Measurements from ENCODE around the gene CARS1. TPM values are rescaled to one million over a fixed set of nuclear protein-coding genes. Genes with fewer than 3 reads are reported as not detected.

Gene CARS1
- total and polyA plus RNA-seq, 9 of the 15 experiments (the other 6 are each of a cell fraction or from before 2014, with no cell fraction given), result 14.4 to 106 (median 73.6) TPM

- TF ChIP-seq, protein P1, sequence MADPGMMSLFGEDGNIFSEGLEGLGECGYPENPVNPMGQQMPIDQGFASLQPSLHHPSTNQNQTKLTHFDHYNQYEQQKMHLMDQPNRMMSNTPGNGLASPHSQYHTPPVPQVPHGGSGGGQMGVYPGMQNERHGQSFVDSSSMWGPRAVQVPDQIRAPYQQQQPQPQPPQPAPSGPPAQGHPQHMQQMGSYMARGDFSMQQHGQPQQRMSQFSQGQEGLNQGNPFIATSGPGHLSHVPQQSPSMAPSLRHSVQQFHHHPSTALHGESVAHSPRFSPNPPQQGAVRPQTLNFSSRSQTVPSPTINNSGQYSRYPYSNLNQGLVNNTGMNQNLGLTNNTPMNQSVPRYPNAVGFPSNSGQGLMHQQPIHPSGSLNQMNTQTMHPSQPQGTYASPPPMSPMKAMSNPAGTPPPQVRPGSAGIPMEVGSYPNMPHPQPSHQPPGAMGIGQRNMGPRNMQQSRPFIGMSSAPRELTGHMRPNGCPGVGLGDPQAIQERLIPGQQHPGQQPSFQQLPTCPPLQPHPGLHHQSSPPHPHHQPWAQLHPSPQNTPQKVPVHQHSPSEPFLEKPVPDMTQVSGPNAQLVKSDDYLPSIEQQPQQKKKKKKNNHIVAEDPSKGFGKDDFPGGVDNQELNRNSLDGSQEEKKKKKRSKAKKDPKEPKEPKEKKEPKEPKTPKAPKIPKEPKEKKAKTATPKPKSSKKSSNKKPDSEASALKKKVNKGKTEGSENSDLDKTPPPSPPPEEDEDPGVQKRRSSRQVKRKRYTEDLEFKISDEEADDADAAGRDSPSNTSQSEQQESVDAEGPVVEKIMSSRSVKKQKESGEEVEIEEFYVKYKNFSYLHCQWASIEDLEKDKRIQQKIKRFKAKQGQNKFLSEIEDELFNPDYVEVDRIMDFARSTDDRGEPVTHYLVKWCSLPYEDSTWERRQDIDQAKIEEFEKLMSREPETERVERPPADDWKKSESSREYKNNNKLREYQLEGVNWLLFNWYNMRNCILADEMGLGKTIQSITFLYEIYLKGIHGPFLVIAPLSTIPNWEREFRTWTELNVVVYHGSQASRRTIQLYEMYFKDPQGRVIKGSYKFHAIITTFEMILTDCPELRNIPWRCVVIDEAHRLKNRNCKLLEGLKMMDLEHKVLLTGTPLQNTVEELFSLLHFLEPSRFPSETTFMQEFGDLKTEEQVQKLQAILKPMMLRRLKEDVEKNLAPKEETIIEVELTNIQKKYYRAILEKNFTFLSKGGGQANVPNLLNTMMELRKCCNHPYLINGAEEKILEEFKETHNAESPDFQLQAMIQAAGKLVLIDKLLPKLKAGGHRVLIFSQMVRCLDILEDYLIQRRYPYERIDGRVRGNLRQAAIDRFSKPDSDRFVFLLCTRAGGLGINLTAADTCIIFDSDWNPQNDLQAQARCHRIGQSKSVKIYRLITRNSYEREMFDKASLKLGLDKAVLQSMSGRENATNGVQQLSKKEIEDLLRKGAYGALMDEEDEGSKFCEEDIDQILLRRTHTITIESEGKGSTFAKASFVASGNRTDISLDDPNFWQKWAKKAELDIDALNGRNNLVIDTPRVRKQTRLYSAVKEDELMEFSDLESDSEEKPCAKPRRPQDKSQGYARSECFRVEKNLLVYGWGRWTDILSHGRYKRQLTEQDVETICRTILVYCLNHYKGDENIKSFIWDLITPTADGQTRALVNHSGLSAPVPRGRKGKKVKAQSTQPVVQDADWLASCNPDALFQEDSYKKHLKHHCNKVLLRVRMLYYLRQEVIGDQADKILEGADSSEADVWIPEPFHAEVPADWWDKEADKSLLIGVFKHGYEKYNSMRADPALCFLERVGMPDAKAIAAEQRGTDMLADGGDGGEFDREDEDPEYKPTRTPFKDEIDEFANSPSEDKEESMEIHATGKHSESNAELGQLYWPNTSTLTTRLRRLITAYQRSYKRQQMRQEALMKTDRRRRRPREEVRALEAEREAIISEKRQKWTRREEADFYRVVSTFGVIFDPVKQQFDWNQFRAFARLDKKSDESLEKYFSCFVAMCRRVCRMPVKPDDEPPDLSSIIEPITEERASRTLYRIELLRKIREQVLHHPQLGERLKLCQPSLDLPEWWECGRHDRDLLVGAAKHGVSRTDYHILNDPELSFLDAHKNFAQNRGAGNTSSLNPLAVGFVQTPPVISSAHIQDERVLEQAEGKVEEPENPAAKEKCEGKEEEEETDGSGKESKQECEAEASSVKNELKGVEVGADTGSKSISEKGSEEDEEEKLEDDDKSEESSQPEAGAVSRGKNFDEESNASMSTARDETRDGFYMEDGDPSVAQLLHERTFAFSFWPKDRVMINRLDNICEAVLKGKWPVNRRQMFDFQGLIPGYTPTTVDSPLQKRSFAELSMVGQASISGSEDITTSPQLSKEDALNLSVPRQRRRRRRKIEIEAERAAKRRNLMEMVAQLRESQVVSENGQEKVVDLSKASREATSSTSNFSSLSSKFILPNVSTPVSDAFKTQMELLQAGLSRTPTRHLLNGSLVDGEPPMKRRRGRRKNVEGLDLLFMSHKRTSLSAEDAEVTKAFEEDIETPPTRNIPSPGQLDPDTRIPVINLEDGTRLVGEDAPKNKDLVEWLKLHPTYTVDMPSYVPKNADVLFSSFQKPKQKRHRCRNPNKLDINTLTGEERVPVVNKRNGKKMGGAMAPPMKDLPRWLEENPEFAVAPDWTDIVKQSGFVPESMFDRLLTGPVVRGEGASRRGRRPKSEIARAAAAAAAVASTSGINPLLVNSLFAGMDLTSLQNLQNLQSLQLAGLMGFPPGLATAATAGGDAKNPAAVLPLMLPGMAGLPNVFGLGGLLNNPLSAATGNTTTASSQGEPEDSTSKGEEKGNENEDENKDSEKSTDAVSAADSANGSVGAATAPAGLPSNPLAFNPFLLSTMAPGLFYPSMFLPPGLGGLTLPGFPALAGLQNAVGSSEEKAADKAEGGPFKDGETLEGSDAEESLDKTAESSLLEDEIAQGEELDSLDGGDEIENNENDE (IDR thresholded peaks at IDR 0.05; ENCODE audit: low read depth, low read length), result no peak
- TF ChIP-seq ETS2 (tag; IDR thresholded peaks at IDR 0.05; ENCODE audit: borderline replicate concordance, poor library complexity, severe bottlenecking) (no peak), GTF2F1 (IDR thresholded peaks at IDR 0.05; ENCODE audit: low read depth, low read length) (no peak), BCOR (IDR thresholded peaks at IDR 0.05) (no peak)
Observed at GRCh38 chr11:3052567-3052966, 4.7 kb downstream of the CARS1 start (continued).
